GM18505 (cell line): ENCODE measurements around the gene OR10G7.
A peak's percentile ranks its signal among the peaks of the same experiment; 100 is the strongest.
"Not testable (repeated sequence)": the region's sequence is repeated elsewhere in the genome, so short reads cannot be mapped to it uniquely, and the experiment has no call there.

ENCODE experiments used
- ATAC-seq: cut with Tn5 transposase; IDR thresholded peaks from one replicate; pipeline ENCODE4 v1.9.1; 2021; ENCODE audit not compliant: unreplicated experiment
- POLR2A ChIP-seq: IDR thresholded peaks from 4 replicates; pipeline ENCODE4 v1.6.1; 2011; ENCODE audit warnings: borderline replicate concordance; ENCODE audit not compliant: insufficient read depth, insufficient read length; ENCODE audit errors: extremely low read depth

OR10G7 gene

DNA sequence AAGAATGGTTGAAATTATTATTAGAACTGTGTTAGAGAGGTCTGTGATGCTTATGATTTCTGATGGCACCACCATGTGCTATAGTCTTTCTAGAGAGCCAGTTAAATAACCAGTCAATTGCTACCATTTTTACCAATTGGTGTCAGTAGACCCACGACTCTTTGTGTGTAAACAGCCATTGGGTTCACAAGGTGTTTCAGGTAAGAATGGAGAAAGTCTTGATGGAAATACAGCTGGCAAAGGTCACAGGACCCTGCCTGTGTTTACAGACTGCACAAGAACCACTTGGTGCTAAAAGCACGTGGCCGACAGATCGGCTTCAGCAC, 30.5 kb upstream of the OR10G7 start:
- TF ChIP-seq POLR2A = no peak
- no peak for ATAC-seq

- peak; percentile 83 for ATAC-seq
- no peak for TF ChIP-seq POLR2A
These were observed 29.9 kb upstream of the OR10G7 start for GRCh38 chr11:124070915-124071622.

- peak; percentile 66 for ATAC-seq
- no peak for TF ChIP-seq POLR2A
These were observed 28.6 kb upstream of the OR10G7 start for GRCh38 chr11:124069429-124070401.

DNA sequence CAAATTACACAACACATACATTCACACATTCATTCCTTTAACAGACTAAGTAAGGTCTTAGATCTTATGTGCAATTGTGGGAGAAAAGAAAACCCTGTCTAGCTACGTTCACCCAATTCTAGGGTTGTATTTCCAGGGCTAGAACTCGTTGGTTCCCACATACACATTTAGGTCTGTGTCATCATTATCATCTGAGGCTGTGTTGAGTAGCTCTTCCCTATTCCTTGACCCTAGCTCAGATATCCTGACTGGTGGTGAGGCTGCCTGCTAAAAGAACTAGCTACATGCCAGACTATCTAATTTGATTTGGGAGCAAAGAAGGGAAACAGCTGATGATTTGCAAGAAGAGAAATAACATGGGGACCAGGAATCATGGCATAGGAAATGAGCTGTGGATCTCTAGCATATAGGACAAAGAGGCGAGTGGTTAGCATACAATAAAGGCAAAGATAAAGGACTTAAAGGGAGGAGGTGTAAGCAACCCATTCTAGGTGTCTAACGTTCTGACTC, 27.5 kb upstream of the OR10G7 start:
- ATAC-seq = no peak
- TF ChIP-seq POLR2A = no peak

DNA sequence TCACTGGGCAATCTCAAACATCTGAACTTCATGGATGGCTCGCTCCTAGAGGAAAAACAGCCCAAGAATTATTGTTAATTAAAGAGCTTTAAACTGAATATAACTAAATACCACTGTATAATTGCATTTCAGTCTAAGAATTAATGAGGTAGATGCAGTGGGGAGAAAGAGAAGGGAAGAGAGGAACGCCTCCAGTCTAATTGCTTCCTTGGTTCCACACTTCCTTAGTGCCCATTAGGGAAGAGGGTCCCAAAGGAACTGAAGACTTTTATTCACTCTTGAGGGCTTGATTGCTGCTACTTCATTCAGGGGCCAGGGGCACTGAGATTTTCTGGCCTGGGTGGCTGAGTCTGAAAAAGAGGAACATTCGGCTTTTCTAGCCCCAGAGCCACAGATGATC, 11.8 kb upstream of the OR10G7 start:
- no peak for TF ChIP-seq POLR2A
- no peak for ATAC-seq

- ATAC-seq = no peak
- no peak for TF ChIP-seq POLR2A
These were observed 9.6 kb upstream of the OR10G7 start for GRCh38 chr11:124050748-124051147.

GRCh38 chr11:124043420-124043819, 2.3 kb upstream of the OR10G7 start:
- ATAC-seq = no peak
- no peak for TF ChIP-seq POLR2A

DNA sequence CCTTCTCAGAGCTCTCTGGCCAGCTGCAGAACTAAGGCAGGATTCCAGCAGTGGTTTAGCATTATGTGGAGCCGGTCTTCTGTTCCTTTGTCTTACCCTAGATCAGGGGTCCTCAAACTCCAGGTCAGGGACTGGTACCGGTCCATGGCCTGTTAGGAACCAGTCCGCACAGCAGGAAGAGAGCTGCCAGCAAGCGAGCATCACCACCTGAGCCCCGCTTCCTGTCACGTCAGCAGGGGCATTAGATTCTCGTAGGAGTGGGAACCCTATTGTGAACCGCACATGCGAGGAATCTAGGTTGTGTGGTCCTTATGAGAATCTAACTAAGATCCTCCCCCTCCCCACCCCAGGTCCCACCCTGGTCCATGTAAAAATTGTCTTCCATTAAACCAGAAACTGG, 1.6 kb downstream of the OR10G7 start:
- TF ChIP-seq POLR2A = no peak
- ATAC-seq = no peak

DNA sequence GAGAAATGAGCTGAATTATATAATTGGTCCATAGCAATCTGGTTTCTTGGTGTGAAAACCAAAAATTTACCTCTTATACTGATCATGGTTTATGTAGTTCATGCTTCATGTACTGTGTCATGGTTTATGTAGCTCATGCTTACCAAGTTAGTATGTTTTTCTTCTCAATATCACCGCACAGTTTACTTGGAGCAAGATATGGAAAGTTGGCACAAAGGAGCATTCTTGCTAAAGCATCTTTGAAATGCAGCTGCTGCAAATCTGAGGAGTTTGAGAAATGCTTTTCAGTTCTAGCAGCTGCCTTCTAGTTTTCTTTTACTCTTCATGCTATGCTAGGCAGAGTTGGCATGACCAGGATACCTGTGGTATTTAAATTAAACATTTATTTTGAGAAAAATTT, 4.5 kb downstream of the OR10G7 start:
- no peak for TF ChIP-seq POLR2A
- no peak for ATAC-seq

- ATAC-seq = no peak
- TF ChIP-seq POLR2A = no peak
These were observed 14.6 kb downstream of the OR10G7 start, which contains the start of gene OR10G8 for GRCh38 chr11:124026498-124026897. OR10G8 (plus strand) TSS chr11:124026798; CDS start chr11:124029623, 2,825 bp downstream.

DNA sequence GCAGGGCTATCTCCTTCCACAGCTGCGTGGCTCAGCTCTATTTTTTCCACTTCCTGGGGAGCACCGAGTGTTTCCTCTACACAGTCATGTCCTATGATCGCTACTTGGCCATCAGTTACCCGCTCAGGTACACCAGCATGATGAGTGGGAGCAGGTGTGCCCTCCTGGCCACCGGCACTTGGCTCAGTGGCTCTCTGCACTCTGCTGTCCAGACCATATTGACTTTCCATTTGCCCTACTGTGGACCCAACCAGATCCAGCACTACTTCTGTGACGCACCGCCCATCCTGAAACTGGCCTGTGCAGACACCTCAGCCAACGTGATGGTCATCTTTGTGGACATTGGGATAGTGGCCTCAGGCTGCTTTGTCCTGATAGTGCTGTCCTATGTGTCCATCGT, 25.3 kb downstream of the OR10G7 start:
- not testable (repeated sequence) for ATAC-seq

DNA sequence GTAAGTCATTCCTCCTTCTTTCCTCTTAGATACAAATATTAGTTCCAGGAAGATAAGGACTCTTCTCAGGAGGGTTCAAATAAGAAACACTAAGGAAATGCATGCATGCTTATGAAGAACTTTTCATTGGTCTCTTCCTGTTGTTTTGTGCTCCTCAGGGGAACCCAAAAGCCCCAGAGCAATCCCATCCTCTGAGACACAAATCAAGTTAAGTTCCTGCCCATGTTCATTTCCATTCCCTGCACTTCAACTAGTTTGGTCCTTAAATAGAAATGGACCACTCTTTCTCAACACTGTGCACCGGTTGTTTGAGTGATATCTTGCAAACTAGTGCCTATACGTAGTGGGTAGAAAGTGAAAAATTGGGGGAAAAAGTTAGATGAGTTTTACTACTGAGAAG, 28.4 kb downstream of the OR10G7 start, which contains the start of gene OR10G4:
OR10G4 (plus strand) TSS at position 301 of the 400 bp plus-strand sequence. CDS start 2,578 bp downstream, outside the sequence.
- TF ChIP-seq POLR2A = no peak
- ATAC-seq = no peak

DNA sequence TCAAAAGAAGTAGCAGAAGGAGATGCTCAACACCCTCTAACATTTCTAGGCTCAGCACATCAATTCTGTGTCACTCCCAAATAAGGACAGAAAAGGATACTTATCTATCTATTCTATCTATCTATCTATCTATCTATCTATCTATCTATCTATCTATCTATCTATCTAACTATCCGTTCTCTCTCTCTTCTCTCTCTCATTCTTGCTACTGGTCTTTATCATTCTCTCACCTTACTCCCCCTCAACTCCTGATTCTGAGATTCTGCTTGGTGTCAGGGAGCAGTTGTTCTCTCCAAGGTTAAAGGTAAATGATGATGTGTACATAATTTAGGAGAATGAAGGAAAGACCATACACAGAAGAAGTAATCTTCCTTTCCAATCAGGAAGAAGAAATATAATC, 46.0 kb downstream of the OR10G7 start, which contains the start of gene OR10G6:
OR10G6 (minus strand) TSS at position 43 of the 400 bp plus-strand sequence; CDS start at position 43, 0 bp downstream.
- no peak for TF ChIP-seq POLR2A
- no peak for ATAC-seq
